ENCODE measurements around the gene SLC35G1.

SLC35G1 gene

DNA sequence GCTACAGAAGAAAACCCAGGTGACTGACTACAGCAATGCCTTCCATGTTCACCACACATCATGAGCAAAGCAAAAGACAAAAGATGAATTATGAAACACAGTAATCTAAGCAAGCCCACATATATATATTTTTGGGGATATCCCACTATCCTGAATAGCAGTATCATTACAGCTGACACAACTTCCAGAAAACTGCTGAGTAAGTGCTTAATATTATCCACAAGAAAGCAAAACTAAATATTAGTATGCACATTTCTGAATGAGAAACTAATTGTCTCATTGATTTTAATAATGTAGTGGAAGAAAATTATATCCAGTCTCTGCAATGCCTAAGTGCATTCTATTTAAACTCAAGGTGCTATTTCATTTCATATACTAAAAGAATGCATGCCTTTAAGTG lies 14.5 kb upstream of the SLC35G1 start:
- DNase-seq: no peak

DNA sequence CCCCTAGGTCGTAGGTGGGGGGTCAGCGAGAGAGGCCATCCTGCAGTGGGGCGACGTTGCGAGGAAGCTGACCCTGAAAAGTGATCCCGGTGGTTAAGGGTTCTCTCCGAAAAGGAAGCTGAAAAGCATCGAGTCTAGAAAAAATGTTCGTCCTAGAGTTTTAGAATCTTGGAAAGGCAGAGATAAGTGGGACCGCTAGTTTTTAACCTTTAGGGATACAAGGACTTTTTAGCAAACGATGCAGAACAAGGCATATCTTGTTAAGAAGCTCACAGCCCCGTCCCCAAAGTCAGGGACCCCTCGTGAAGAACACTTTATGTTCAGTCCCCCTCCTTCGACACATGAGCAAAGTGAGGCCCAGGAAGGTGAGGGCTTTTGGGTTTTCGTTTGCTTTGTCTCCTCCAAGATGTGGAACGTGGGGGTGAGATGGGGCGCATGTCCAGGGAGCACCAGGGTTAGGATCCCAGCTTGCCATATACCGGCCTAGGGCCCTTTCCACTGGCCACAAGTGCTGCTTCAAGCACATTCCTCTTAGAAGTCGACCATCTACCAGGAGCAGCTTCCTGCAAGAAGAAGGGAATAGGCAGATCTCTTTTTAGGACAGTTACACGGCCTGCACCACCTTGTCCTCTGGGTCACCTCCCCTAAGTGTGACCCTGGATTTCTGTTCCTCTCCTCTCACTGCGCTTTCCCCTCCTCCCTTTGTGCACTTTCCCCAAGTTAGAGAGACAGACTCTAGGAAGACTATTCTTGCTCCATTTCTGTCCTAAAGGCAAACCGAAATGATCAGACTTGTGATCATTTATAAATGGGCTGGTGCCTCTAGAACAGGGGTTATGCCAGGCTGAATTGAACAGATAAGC lies 969 bp downstream of the SLC35G1 start:
- DNase-seq: peak; percentile 56

DNA sequence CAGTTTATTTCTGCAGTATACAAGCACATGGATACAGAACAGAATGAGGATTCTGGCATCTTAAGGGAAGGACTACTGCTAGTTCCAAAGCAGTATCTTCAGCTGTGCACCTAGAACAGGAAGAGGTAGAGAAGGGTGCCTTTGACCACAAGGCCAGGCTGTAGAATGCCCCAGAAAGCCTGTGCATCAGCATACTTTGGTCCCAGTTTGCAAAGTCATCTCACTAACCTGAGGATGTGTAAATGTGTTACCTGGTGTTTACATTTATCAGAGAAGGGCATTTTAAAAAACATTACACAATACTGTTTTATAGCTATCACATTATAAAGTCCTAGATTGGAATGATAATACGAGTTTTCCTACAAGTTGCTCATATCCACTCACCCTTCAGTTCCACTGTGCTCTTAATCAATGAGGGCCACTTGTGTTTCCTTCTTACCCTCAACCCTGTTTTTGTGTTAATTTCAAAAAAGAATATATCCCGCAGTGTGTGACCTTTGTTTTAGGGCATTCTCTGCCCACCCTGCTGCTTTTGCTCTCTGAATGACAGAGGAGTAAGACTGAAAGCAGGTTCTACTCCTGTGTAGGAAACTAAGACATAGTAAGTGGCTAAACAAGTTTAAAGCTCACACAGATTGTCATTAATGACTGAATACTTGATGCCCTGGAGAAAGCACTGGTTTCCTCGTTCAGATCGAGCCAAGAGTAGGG lies 3.4 kb downstream of the SLC35G1 start:
- DNase-seq: no peak

DNA sequence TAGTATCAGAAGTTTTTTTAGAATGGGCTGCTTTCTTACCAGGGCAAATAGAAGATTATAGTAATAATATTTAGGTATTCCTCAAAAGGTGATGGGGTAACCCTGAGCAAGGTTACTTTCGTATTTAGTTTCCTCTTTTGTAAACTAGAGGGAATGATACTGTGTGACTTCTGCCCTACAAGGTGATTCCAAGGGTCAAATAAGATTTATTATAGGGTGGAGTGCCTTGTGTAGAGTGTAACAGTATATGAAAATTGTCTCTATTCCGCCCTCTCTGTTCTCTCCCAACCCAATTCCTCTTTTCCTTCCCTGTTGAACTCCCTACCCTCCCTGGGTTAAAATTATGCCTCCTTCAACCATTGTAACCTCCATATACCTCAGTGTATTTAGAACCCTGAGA lies 5.3 kb downstream of the SLC35G1 start:
- no peak for DNase-seq

DNA sequence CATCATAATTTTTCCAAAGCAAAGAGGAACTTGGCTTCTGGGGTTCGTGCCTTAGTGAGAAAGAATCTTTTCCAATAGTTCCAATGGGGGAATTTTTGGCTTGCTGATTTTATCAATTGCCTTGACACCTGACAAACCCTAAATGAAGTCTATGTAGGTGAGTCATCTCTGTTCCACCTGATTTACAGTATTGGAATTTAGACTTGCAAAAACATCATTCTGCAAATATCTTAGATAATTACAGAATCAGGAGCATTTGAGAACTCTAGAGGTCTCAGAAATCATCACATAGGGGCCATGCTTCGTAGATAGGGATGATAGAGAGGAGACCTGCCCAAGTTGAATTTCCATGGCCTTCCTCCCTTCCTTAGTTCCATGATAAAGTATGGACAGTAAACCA lies 9.3 kb downstream of the SLC35G1 start:
- no peak for DNase-seq

DNA sequence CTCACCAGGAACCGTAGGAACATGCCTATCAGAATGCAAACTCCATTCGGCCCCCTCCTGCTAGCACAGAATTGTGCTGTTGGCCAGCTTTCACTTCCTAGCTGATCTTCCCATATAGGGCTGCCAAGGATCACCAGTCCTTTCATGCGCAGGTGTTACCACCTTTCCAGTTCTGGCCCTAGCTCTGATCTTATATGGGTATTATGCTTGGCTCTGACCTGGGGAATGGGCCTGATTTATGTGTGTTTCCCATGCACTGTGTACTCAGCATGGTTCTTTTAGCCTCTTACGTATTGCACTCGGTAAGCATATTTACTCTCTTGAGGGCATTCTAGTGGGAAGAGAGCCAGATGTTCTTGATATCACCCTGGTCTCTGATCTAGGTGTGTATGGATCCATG lies 11.1 kb downstream of the SLC35G1 start:
- no peak for DNase-seq

DNA sequence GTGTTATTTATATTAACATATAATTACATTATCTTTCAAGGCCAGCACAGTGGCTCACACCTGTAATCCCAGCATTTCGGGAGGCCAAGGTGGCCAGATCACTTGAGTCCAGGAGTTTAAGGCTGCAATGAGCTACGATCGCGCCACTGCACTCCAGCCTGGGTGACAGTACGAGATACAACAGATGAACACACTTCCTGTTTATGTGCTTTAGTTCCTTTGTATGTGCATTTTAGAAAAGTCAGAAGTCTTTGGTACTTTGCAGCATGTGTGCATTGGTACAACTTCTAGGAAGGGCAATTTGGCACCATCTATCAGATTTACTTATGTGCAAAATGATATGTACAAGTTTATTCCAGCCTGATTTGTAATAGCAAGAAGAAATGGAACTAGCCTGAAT lies 13.3 kb downstream of the SLC35G1 start:
- DNase-seq: no peak

DNA sequence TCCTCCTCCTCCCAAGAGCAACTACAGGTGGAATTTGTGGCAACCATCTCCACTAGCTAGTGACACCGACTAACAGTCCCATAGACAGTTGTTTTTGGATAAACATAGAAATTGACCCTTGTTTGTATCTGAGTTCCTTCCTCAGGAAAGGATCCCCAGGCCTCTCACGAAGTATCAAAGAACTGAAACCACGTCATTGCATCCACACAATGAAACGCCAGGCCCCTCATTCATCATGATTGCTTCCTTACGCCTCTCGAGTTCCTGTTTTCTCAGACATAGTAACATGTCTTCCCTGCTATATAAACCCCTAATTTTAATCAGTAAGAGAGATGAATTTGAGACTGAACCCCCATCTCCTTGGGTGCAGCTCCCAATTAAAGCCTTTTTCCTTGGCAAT lies 18.1 kb downstream of the SLC35G1 start:
- DNase-seq: no peak

DNA sequence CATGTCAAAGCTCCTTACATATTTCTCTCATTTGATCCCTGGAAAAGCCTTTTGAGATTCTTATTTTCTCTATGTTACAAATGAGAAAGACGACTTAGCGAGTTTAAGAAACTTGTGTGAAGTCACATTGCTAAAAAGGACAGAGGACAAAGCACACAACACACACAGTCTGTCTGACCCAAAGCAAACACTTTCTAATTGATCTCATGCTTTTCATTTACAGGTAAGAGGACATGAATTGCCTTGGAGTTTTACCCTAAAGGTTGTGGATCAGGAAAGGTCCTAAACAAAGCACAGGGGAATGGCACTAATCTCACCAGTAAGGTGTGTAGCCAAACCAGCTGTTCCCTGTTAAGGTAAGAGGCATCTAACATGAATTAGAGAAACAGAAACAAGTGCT lies 18.7 kb downstream of the SLC35G1 start:
- DNase-seq: no peak

DNA sequence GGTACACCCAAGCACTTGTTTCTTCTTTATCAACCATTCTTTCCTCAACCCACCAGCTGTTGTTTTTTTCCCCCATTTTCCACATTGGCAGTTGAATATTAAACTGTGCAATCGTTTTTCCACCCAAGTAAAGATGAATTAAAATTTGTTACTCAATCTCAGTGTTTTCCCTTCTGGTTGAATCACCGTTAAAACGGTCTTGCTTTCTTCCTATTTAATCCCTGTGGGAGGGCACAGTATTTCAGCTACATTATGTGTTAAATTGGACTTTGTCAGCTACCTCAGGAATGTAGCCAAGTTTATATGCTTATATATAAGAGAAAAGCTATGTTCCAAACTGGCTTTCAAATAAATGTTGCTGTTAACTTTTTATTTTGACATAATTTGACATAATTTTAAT lies 19.9 kb downstream of the SLC35G1 start:
- DNase-seq: no peak

DNA sequence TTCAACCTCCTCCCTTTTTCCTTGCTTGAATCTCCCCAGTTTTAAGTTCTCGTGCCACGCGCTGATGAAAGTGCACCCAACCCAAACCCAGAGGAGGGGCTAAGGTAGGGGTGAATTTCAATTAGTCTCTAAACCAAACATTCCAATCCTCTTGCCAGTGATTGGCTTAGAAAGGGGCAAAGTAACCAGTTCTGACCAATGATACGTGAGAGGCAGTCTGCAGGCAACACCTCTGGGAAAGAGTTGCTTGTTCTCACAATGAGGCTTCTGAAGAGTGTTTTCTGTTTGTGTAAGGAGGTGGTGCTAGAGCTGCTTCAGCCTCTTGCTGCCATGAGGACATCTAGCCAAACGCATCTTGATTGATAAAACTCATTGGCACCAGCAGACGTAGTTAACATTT lies 21.8 kb downstream of the SLC35G1 start:
- no peak for DNase-seq

DNA sequence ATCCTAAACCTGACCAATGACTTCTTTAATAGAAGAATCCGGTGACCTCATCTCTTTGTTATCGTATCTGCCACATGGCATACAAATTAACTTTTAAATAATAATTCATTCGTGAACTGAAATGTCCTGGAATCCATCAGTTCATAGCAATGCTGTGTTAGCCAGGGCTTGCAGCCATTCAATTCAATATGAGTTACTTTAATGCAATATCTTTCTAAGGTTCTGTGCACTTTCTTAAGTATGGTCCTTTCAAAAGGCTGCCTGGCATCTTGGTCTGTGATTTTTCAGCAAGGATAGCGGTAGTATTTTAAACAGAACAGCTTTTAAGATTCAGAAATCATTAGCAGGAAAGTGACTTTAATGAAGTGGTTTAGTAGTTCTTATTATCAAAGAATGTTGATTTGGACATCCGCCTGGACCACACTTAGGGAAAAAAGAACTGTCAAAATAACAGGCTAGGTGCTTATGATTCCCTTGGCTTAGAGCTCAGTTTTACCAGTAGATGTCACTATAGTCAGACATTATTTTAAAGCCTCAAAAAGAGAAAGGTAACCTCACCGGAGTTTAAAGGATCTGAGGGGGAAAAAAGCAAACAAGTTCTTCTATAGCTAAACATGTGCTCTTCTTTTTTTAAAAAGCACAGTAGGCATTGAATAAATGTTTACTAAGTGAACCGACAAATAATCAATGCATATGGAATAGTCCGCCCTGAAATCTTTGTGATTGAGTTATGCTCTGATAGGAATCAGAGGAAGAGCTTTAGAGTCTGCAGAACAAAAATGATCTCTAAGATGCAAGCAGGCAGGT lies 22.7 kb downstream of the SLC35G1 start:
- no peak for DNase-seq

DNA sequence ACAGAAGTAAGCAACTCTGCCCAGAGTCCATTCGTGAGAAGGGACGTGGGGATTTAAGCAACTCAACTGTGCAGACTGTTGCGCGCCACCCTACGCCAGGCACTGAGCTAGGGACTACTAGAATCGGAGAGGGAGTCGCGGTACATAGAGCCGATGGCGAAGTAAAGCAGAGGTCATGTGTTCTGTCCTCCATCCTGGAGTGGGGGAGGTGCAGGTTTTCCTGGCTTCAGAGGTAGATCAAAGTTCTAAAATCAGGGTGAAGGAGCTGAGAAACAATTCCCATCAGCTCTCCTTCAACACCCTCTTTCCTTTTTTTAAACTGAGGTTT lies 23.2 kb downstream of the SLC35G1 start:
- DNase-seq: no peak

DNA sequence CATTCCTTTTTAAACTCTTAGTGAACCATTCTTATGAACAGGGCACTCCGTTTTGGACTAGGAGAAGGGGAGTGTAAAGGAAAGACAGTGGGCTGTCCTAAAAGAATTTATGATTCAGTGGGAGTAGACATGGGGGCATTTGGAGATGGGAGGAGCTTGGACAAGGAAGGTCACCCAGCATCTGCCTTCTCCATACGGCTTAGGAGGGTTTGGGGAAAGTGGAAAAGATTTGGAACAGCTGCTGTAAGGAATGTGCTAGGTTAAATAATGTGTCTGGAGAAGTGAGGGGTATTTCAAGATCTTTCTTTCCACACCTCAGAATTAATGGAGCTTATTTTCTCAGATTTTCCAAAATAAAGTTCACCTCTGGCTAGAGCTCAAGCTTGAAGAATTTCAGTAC lies 24.0 kb downstream of the SLC35G1 start:
- DNase-seq: no peak

DNA sequence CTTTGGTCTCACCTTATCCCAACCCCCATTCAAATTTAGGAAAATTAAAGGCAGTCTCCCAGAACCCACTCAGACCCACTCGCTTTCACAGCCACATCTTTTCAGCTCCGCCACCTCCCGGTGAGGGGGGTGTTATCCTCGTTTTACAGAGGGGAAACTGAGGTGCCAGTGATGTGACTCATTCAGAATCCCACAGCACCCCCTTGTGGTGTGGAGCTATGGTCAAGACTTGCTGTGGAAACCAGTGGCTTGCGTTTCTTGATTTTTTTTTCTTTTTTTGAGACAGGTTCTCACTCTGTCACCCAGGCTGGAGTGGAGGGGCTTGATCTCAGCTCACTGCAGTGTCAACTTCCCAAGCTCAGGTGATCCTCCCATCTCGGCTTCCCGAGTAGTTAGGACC lies 27.6 kb downstream of the SLC35G1 start:
- DNase-seq: peak; percentile 56

DNA sequence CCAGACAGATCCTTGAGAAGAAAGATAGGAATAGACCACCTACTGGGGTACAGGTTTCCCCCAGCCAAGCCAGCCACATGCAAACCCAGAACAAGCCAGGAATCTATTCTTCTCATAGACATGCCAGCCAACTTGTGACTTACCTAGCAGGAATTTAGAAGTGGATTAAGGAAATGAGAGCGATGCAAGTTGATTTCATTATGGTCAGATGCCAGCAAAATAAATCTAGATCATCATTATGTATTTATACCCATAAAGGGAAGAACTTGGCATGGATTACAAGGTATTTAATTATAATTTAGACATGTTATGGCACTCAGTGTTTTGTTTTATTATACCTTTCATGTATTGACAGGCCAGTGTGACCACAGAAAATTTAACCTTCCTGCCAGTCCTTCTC lies 32.8 kb downstream of the SLC35G1 start:
- no peak for DNase-seq

DNA sequence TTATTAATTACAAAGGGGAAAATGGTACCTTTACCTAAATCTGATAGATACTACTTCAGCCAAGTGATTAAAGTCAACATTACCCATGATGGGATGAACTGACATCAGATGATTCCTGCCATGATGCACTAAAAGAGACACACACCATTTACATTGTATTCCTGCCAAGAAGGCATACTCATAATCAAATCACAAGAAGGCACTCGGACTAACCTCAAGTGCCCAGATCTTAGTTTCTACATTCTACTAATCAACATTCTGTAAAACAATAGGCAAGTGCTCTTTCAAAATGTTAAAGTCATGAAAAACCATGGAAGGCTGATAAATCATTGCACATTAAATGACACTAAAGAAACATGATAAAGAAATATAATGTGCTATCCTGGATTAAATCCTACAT lies 44.4 kb downstream of the SLC35G1 start:
- DNase-seq: no peak

DNA sequence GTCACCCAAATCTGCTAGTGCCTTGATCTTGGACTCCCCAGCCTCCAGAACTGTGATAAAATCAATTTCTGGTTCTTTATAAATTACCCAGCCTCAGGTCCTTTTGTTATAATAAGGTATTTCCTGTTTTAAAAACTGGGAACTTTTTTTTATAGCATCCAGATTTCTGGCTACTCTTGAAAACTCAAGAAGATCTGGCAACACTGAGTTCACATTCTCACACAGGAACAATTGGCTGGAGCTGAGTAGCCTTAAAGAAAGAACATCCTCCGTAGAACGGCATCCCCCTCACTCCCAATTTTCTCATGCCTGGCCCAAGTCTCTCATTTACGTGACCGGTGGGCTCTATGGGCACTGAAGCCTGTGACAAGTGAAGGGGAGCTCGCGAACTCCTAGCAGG lies 47.1 kb downstream of the SLC35G1 start:
- no peak for DNase-seq

DNA sequence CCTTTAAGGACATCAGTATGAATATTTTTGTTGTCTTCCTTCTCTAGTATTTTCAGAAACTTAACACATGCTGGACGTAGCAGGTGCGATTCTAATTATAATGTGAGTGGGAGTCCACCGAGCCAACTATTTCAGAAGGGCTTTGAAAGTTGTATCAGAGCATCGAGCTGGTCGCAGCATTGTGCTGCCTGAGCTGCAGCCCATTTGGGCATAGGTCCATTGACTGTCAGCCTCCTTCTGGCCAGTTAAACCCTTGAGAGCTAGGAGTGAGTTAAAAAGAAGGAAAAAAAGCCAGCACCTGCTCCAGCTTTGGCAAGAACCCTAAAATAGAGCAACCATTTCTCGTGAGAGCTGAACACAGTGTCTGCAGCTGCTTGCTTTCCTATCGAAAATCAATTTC lies 47.8 kb downstream of the SLC35G1 start:
- DNase-seq: no peak

DNA sequence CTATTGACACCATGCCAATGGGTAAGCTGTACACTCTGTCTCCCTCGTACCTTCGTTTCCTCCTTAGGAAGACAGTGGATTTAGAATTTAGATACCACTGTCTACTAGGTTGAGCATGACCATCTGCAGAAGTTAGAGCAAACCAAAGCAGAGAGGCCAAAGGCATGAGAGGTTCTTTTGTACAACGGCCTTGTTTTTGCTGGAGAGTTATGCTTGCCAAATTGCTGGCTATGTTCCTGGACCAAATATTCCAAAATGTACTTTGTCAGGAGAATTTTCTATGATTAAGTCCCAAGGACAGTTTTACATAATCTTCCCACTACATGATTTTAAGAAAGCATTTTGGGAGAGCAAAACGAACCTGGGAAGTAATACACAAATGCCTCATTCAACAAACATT lies 52.0 kb downstream of the SLC35G1 start:
- no peak for DNase-seq

DNA sequence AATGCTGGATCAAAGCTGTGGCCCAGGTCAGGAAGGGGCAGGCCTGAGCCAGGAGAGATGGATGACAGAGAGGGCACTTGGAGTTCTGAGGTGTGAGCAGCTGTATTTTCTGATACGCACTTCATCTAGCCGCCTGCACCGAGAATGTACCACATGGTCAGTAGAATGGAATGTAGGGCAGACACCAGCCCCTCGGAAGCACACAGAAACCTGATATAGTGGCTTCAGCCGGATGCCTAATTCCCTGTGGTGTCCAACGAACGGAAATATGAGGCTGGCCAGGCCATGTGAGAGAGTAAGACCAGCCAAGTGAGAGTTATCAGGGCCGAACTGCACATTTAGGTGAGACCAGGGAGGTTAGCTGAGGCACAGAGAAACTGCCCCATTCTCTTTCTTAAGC lies 53.3 kb downstream of the SLC35G1 start:
- no peak for DNase-seq

DNA sequence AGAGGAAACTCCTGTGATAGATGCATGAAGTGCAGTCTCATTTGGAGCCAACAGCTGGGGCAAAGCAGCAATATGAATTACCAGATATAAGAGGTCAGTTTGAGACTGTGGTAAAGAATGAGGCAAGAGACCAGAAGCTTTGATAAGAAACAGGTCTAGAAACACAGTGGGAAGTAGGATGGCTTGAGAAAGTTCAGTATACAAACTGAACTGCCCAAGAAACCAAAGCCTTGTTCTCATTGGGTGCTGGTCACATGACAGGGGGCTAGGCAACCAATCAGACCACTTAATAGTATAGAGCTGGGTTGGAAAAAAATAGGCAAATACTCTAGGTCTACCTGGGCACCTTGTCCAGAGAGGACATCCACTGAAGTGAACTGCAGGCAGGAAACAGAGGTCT lies 53.7 kb downstream of the SLC35G1 start:
- DNase-seq: no peak

DNA sequence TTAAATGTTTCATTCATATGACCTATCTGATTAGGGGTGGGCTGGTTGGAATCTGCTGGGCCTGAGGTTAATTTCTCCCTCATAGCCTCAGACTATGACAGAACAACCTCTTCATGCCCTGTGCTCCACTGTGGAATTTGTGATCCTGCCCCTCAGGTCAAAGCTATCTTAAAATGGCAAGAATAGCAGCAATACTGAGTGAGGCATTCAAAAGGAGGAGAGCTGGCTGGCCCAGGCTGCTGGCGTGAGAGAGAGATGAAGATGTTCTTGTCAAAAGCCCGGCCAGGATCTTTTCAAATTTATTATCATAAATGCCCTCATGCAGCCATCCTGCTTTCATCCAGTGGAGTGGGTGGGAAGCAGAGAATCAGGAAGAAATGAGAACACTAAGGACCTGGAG lies 58.1 kb downstream of the SLC35G1 start:
- no peak for DNase-seq
